Breast epithelium (tissue), 3 donors: Measurements from ENCODE around the gene METTL8.

Experiments used
- CTCF ChIP-seq, 3 donors: fragments of 450-650 bp; IDR thresholded peaks; one replicate each; pipeline ENCODE4 v1.5.1; 2016 to 2017; ENCODE audit warnings: antibody characterized with exemption in 3 of 3, mild to moderate bottlenecking in 3 of 3, moderate library complexity in 3 of 3
- POLR2A ChIP-seq: fragments of 450-650 bp; IDR thresholded peaks from one replicate; pipeline ENCODE4 v1.6.1; 2016; ENCODE audit warnings: antibody characterized with exemption, mild to moderate bottlenecking, moderate library complexity

- TF ChIP-seq CTCF (IDR thresholded peaks at IDR 0.05) (no peak), POLR2A (no peak)
These were observed 47.2 kb downstream of the METTL8 start for GRCh38 chr2:171386627-171387026.
